Peyer's patch (tissue), 4 donors: ENCODE results near the gene CYP26A1.

Source experiments
- CTCF ChIP-seq, 6 experiments: fragments of 450-650 bp in 4 of 6; fragments of 200-600 bp in 2 of 6; sonication (generic) in 1 of 6; IDR thresholded peaks; one replicate each; pipeline ENCODE4 v1.5.1; 2017 to 2019; ENCODE audit warnings: antibody characterized with exemption in 6 of 6, mild to moderate bottlenecking in 3 of 6, moderate library complexity in 1 of 6
- POLR2A ChIP-seq, 2 donors: fragments of 450-650 bp; IDR thresholded peaks; one replicate each; pipeline ENCODE4 v1.5.1; 2017; ENCODE audit warnings: antibody characterized with exemption in 2 of 2, mild to moderate bottlenecking in 2 of 2, moderate library complexity in 2 of 2

GRCh38 chr10:93125966-93126365 lies 52.3 kb downstream of the CYP26A1 start:
- TF ChIP-seq POLR2A (IDR thresholded peaks at IDR 0.05) (no peak), CTCF (IDR thresholded peaks at IDR 0.05) (no peak)
